Parathyroid adenoma (tissue), 2 donors: Measurements from ENCODE around the gene CAV1.
"Not testable (repeated sequence)": the region's sequence is repeated elsewhere in the genome, so short reads cannot be mapped to it uniquely, and the experiment has no call there.

Experiments
- H2AFZ ChIP-seq: fragments of 300-600 bp; sonication (generic); one replicate; pipeline ENCODE4 v1.7.0; 2017; ENCODE audit warnings: antibody characterized with exemption, mild to moderate bottlenecking
- H3K27ac ChIP-seq: fragments of 300-600 bp; sonication (generic); one replicate; pipeline ENCODE4 v1.7.0; 2017
- H3K27me3 ChIP-seq: fragments of 300-600 bp; sonication (generic); one replicate; pipeline ENCODE4 v1.7.0; 2017; ENCODE audit warnings: low read length; ENCODE audit not compliant: control insufficient read depth, insufficient read depth
- H3K36me3 ChIP-seq: fragments of 300-600 bp; sonication (generic); one replicate; pipeline ENCODE4 v1.7.0; 2017; ENCODE audit warnings: low read length; ENCODE audit not compliant: control insufficient read depth, insufficient read depth
- H3K4me1 ChIP-seq: fragments of 300-600 bp; sonication (generic); one replicate; pipeline ENCODE4 v1.7.0; 2017; ENCODE audit warnings: control low read depth
- H3K4me2 ChIP-seq: fragments of 300-600 bp; sonication (generic); one replicate; pipeline ENCODE4 v1.7.0; 2017; ENCODE audit warnings: low read length
- H3K4me3 ChIP-seq: fragments of 300-600 bp; sonication (generic); one replicate; pipeline ENCODE4 v1.7.0; 2017; ENCODE audit warnings: low read depth, low read length
- H3K79me2 ChIP-seq: fragments of 300-600 bp; sonication (generic); one replicate; pipeline ENCODE4 v1.7.0; 2017; ENCODE audit warnings: control low read depth
- H3K9ac ChIP-seq: fragments of 300-600 bp; sonication (generic); one replicate; pipeline ENCODE4 v1.7.0; 2017; ENCODE audit warnings: mild to moderate bottlenecking
- H3K9me3 ChIP-seq: fragments of 300-600 bp; sonication (generic); one replicate; pipeline ENCODE4 v1.7.0; 2017; ENCODE audit warnings: low read length; ENCODE audit not compliant: control insufficient read depth
- TF ChIP-seq, protein P1 (sequence below): fragments of 300-600 bp; sonication (generic); IDR thresholded peaks from one replicate; pipeline ENCODE4 v1.7.0; 2017; ENCODE audit warnings: antibody characterized with exemption, mild to moderate bottlenecking
- donor health status: primary hyperparathyroidism.

CAV1 gene, protein sequence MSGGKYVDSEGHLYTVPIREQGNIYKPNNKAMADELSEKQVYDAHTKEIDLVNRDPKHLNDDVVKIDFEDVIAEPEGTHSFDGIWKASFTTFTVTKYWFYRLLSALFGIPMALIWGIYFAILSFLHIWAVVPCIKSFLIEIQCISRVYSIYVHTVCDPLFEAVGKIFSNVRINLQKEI

GRCh38 chr7:116524609-116525297, at the start of gene CAV1:
CAV1 (plus strand) TSS chr7:116525036; CDS start chr7:116525063, 27 bp downstream.
- H3K4me1 ChIP-seq = peaks cover 5% of the 10 kb centered on the region

DNA sequence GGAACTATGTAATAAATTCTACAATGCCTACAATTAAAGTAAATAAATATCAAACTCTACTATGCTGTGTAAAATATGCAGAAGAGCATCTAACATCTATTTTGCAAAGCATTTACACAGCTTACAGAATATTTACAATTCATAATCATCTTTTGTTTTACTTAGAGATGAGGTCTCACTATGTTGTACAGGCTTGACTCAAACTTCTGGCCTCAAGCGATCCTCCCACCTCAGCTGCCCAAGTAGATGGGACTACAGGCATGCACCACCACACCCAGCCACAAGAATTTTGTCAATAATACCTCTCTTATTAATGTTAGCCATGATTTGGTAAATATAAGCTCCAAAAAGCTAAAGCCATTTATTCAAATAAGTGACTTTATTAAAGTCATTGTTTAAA, 47.2 kb upstream of the CAV1 start:
- Histone ChIP-seq H3K79me2 (no peaks in the 10 kb centered on the region), H3K9ac (no peak overlapping the region), H3K9me3 (no peaks in the 10 kb centered on the region), H3K36me3 (no peaks in the 10 kb centered on the region), H3K27ac (no peak overlapping the region), H3K4me2 (no peak overlapping the region), H3K4me3 (no peak overlapping the region), H3K4me1 (no peaks in the 10 kb centered on the region), H2AFZ (no peak overlapping the region), H3K27me3 (no peaks in the 10 kb centered on the region)
- TF ChIP-seq, protein P1, sequence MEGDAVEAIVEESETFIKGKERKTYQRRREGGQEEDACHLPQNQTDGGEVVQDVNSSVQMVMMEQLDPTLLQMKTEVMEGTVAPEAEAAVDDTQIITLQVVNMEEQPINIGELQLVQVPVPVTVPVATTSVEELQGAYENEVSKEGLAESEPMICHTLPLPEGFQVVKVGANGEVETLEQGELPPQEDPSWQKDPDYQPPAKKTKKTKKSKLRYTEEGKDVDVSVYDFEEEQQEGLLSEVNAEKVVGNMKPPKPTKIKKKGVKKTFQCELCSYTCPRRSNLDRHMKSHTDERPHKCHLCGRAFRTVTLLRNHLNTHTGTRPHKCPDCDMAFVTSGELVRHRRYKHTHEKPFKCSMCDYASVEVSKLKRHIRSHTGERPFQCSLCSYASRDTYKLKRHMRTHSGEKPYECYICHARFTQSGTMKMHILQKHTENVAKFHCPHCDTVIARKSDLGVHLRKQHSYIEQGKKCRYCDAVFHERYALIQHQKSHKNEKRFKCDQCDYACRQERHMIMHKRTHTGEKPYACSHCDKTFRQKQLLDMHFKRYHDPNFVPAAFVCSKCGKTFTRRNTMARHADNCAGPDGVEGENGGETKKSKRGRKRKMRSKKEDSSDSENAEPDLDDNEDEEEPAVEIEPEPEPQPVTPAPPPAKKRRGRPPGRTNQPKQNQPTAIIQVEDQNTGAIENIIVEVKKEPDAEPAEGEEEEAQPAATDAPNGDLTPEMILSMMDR = no peak

More at GRCh38 chr7:116524609-116525297, at the start of gene CAV1:
- Histone ChIP-seq H3K36me3 (no peaks in the 10 kb centered on the region), H3K9me3 (no peaks in the 10 kb centered on the region), H3K4me3 (peak within 1 kb of the TSS; percentile 50), H3K27me3 (peaks cover 3% of the 10 kb centered on the region), H2AFZ (peak within 1 kb of the TSS; percentile 79), H3K4me2 (peak within 1 kb of the TSS; percentile 86), H3K79me2 (no peaks in the 10 kb centered on the region), H3K9ac (no peak within 1 kb of the TSS), H3K27ac (peak within 1 kb of the TSS; percentile 40)
- TF ChIP-seq, protein P1 = no peak

GRCh38 chr7:116478834-116479233, 46.0 kb upstream of the CAV1 start:
- H2AFZ ChIP-seq = no peak overlapping the region
- no peaks in the 10 kb centered on the region for H3K9me3 ChIP-seq
- no peaks in the 10 kb centered on the region for H3K27me3 ChIP-seq
- H3K36me3 ChIP-seq = no peaks in the 10 kb centered on the region
- H3K79me2 ChIP-seq = no peaks in the 10 kb centered on the region
- no peak overlapping the region for H3K4me2 ChIP-seq
- no peak overlapping the region for H3K9ac ChIP-seq
- H3K27ac ChIP-seq = no peak overlapping the region
- H3K4me3 ChIP-seq = no peak overlapping the region
- TF ChIP-seq, protein P1 = no peak
- H3K4me1 ChIP-seq = no peaks in the 10 kb centered on the region

DNA sequence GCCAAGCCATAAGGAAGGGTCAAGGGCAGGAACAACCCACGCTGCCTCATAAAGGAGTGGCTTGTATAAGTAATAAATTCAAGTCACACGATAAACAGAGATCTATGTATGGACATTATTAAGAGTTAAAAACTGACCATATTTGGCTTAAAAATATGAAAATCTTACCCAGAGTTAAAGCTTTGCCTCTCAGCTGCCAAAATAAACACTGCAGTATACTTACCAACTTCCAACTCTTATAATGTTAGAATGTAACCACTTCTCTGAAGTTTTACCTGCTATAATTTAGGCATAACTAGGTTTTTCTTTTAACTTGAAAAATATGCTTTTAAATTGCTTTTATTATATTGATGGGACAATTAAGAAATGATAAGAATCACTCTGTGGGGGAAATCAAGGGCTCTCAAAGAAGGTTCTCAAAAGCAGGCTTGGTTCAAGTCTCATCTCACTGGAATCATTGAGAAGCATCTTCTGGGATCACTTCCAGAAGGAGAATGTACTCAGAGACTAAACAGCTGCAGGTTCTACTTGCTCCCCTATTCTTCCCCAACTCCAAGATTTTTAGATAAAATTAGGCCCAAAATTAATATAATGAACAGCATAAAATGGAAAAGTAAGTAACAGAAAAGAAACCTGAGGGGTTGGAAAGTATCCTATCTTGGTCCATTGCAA, 41.4 kb upstream of the CAV1 start:
- Histone ChIP-seq H3K4me1 (no peaks in the 10 kb centered on the region), H3K9me3 (no peaks in the 10 kb centered on the region), H3K9ac (no peak overlapping the region), H3K4me3 (no peak overlapping the region), H3K27me3 (no peaks in the 10 kb centered on the region), H3K4me2 (no peak overlapping the region), H3K36me3 (no peaks in the 10 kb centered on the region), H2AFZ (no peak overlapping the region), H3K79me2 (no peaks in the 10 kb centered on the region), H3K27ac (no peak overlapping the region)
- TF ChIP-seq, protein P1 = no peak

DNA sequence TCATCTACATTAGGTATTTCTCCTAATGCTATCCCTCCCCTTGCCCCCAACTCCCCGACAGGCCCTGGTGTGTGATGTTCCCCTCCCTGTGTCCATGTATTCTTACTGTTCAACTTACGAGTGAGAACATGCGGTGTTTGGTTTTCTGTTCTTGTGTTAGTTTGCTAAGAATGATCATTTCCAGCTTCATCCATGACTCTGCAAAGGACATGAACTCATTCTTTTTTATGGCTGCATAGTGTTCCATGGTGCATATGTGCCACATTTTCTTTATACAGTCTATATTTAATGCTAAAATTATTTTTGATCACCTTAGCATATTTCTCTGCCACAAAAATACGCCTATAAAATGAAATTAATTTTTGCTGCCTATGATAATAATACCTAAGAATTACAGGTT, 40.4 kb upstream of the CAV1 start:
- H3K27ac ChIP-seq, H3K4me3 ChIP-seq, H3K79me2 ChIP-seq, H3K4me1 ChIP-seq, H2AFZ ChIP-seq, H3K36me3 ChIP-seq, H3K9me3 ChIP-seq, H3K4me2 ChIP-seq, H3K27me3 ChIP-seq, H3K9ac ChIP-seq: not testable (repeated sequence)
